ENCODE measurements around the gene S1PR2.

Gene S1PR2, protein sequence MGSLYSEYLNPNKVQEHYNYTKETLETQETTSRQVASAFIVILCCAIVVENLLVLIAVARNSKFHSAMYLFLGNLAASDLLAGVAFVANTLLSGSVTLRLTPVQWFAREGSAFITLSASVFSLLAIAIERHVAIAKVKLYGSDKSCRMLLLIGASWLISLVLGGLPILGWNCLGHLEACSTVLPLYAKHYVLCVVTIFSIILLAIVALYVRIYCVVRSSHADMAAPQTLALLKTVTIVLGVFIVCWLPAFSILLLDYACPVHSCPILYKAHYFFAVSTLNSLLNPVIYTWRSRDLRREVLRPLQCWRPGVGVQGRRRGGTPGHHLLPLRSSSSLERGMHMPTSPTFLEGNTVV

DNA sequence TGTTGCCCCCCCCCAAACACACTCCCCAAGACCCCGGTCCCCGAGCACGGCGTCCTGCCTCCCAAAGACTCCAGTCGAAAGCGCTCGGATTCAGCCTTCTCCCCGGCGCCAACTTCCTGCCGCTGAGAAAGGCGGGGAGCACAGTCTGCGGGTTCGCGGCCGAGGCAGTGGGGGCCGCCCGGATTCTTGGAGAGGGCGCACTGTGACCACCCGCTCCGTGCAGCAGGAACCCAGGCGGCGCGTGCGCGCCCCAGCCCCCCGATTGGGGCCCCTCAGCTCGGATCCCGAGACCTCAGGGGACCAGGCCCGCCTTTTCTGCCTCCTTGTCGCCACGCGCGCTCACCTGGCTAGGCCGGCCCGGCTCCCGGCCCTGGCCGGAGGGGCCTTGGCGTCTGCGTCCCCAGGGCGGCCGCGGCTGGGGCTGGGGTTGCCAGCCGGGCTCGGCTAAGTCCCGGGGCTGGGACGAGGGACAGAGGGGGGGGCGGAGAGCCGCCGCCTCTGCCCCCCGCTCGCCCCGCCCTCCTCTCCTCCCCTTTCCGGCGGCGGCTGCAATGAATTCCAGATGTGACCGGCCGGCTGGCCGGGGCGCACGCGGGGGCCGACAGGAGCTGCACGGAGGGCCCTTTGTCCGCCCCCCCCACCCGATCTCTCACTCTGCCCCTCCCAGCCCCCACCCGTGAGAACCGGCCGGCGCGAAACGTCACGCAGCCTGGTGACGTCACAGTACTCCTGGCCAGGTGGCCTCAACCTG, at the start of gene S1PR2:
TSS of gene S1PR2 (minus strand) at position 471 of the 751 bp plus-strand sequence. CDS start 6,426 bp downstream, outside the sequence.
- peak; percentile 82 for DNase-seq

DNA sequence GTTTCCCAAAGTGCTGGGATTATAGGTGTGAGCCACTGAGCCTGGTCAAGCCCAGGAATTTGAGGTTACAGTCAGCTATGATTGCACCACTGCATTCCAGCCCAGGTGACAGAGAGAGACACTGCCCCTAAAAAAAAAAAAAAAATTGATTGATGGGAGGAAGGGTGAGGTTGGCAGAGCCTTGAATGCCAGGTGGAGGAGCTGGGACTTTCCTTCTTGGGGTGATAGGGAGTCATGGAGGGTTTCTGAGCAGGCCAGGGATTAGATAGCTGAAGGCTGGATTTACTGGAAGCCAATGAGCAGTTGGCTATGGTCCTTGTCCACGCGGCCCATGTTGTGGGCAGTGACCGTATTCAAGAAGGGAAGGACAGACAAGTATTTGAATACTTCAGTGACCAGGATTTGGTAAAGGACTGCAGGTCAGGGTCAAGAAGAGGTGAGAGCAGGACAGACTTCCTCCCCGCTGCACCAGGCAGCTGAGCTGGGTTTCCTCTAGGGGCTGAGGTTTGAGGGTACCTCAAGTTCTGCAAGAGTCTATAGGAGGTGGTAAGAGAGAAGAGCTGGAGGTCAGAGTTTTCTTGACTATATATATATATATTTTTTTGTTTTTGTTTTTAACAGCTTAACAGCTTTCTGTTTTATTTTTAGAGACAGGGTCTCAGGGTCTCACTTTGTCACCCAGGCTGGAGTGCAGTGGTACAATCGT, 48.8 kb upstream of the S1PR2 start:
- DNase-seq: no peak

DNA sequence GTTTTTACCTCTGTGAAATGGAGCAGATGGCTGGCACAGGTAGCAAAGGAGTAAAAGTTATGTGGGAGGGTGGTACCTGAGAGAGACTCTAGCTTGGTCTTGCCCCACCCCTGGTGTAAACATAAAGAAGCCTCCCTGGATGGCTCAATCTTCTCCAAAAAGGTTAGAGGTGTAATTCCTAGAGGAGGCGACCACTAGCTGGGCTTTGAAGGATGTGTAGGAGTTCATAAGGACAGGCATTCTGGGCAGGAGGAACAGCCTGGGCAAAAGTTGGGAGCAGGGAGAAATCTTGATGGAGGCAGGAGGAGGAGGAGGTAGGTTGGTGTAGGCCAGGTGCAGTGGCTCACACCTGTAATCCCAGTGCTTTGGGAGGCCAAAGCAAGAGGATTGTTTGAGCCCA, 47.8 kb upstream of the S1PR2 start:
- no peak for DNase-seq

DNA sequence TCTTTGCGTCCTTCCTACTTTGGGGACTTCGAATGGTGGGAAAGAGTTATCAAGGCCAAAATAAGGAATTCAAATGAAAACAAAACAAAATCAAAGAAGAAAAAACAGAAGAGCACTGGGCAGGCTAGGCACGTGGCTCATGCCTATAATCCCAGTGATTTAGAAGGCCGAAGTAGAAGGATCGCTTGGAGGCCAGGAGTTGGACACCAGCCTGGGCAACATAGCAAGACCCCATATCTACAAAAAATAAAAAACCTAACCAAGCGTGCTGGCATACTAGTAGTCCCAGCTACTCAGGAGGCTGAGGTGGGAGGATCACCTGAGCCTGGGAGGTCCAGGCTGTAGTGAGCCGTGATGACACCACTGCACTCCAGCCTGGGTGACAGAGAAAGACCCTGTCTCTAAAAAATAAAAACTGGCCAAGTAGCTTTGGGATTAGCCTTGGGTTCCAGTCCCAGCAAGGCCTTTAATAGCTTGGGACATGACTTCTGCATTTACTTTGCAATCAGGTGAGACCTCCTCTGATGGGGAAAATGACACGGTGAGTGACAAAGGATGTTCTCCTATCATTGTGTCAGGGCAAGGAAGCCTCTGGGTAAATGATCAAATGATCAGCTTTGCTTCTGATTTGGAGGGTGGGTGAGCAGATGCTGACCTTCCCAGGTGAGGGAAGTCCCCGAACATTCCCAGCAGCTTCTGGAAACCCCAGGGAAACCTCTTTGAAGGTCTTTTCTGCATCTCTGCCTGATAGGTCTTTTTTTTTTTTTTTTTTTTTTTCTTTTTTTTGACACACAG, 46.9 kb upstream of the S1PR2 start:
- no peak for DNase-seq

DNA sequence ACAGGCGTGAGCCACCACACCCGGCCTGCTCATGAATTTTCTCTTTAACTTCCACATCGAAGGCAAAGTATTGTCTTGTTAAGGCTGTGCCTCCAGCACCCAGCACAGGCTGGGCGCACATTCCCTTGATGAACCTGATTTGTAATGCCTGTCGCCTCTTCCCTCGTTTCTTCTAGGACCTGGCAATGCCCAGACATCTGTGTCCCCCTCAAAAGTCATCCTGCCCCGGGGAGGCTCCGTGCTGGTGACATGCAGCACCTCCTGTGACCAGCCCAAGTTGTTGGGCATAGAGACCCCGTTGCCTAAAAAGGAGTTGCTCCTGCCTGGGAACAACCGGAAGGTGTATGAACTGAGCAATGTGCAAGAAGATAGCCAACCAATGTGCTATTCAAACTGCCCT, 43.5 kb upstream of the S1PR2 start:
- DNase-seq: no peak

DNA sequence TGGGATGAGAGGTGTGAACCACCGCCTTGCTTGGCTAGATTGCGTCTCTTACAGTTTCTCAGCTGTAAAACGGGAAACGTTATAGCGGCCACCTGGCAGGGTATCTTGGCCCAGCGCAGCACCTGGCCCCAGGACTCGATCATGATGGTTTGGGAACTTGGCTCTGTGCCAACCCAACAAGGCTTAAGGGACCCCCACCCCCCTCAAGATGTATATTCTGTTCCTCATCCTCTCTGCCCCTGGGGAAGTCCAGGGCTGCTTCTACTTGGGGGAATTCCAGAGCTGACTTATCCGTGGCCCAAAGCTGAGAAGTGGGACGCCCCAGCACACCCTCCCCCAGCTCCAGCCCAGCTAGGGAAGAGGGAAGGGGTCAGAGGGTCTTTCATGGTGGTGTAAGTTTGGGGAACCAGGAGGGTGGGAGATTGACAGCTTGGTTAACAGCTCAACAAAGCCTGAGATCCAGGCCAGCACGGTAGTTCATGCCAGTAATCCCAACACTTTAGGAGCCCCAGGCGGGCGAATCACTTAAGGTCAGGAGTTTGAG, 40.5 kb upstream of the S1PR2 start:
- DNase-seq: peak; percentile 61

DNA sequence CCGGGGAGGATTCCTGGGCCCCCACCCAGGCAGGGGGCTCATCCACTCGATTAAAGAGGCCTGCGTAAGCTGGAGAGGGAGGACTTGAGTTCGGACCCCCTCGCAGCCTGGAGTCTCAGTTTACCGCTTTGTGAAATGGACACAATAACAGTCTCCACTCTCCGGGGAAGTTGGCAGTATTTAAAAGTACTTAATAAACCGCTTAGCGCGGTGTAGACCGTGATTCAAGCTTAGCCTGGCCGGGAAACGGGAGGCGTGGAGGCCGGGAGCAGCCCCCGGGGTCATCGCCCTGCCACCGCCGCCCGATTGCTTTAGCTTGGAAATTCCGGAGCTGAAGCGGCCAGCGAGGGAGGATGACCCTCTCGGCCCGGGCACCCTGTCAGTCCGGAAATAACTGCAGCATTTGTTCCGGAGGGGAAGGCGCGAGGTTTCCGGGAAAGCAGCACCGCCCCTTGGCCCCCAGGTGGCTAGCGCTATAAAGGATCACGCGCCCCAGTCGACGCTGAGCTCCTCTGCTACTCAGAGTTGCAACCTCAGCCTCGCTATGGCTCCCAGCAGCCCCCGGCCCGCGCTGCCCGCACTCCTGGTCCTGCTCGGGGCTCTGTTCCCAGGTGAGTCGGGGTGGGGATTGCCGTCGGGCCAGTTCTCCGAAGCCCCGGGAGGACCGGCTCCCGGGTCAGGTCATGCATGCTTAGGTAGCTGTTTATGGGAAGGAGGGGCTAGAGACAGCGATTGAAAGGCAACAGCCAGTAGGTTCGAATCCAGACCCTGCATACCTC, 39.7 kb upstream of the S1PR2 start, which contains the start of gene ICAM1:
TSS of gene ICAM1 (plus strand) at position 505 of the 779 bp plus-strand sequence. CDS start at position 545, 40 bp downstream.
- peak; percentile 88 for DNase-seq

DNA sequence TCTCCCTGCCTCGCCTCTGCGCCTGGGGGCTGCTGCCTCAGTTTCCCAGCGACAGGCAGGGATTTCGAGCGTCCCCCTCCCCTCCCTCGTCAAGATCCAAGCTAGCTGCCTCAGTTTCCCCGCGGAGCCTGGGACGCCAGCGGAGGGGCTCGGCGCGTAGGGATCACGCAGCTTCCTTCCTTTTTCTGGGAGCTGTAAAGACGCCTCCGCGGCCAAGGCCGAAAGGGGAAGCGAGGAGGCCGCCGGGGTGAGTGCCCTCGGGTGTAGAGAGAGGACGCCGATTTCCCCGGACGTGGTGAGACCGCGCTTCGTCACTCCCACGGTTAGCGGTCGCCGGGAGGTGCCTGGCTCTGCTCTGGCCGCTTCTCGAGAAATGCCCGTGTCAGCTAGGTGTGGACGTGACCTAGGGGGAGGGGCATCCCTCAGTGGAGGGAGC, 39.1 kb upstream of the S1PR2 start:
- DNase-seq: peak; percentile 89

DNA sequence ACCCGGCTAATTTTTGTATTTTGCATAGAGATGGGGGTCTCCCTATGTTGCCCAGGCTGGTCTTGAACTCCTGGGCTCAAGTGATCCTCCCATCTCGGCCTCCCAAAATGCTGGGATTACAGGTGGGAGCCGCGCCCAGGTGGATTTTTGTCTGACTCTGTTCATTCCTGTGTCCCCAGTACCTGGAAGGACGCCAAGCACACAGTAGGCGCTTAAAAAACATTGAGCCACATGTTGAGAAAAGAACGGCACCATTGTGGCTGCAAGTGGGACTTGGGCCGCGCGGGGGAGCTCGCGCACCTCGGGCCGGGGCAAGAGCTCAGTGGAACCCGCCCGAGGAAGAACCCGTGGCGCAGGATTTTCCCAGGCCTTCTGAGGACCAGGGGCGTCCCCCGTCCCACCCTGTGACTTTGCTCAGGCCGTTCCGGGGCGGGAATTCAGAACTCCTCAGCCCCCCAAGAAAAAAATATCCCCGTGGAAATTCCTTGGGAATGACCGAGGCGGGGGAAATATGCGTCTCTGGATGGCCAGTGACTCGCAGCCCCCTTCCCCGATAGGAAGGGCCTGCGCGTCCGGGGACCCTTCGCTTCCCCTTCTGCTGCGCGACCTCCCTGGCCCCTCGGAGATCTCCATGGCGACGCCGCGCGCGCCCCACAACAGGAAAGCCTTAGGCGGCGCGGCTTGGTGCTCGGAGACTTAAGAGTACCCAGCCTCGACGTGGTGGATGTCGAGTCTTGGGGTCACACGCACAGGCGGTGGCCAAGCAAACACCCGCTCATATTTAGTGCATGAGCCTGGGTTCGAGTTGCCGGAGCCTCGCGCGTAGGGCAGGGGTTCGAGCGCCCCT, 38.4 kb upstream of the S1PR2 start:
- DNase-seq: peak; percentile 96

DNA sequence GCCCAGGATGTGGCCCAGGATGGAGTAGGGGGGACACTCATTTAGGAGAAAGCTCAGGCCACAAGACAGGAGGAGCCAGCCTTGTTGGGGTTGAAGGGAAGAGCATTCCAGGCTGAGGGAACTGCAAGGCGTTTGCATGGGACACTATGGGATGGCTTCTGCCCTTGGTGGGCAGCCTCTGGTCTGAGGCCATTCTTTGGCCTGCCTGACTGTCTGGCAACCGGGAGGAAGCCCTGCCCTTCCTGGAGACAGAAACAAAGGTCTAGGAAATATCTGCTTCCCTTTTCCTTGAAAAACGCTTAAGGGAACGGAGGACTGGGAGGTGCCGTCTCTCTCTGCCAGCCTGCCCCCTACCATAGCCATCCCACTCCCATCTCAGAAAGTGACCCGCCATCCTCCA, 36.9 kb upstream of the S1PR2 start:
- no peak for DNase-seq

DNA sequence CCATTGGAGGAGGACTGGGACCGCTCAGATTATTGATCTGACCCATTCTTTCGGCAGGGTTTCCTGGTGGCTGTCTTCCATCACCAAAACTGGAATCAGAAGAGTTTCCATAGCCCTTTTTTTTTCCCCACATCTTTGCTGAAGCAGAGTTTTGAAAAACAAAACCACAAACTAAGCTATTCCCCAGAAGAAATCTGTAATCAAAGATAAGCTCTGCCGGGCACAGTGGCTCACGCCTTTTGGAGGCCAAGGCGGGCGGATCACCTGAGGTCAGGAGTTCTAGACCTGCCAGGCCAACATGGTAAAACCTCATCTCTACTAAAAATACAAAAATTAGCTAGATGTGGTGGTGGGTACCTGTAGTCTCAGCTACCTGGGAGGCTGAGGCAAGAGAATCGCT, 35.6 kb upstream of the S1PR2 start:
- no peak for DNase-seq

DNA sequence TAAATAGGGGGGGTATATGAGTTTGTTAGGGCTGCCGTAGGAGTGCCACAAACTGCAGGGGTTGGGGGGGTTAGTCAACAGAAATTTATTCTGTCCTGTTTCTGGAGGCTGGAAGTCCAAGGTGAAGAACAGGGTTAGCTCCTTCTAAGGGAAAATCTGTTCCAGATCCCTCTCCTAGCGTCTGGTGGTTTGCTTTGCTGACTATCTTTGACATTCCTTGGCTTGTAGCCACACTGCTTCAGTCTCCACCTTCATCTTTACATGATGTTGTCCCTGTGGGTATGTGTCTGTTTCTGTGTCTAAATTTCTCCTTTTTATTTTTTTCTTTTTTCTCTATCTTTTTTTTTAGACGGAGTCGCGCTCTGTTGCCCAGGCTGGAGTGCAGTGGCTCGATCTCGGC, 31.6 kb upstream of the S1PR2 start:
- no peak for DNase-seq

DNA sequence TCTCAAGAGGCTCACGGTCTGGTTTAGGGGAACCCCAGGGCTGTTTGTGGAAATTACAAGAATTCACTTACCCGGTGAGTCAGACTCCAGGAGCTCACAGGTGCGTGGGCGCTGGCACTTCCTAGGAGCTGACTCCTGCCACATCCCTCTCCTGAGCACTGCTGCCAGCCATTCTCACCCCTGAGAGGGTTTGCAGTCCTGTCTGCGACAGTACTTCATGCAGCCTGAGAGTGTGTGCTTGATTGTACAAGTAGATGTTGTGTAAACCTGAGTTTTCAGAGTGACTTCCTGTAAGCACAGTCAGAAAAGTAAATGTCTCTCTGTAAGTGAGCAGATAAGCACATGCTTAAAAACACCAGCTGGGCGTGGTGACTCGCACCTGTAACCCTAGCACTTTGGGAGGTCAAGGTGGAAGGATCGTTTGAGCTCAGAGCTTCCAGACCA, 29.0 kb upstream of the S1PR2 start:
- peak; percentile 82 for DNase-seq

DNA sequence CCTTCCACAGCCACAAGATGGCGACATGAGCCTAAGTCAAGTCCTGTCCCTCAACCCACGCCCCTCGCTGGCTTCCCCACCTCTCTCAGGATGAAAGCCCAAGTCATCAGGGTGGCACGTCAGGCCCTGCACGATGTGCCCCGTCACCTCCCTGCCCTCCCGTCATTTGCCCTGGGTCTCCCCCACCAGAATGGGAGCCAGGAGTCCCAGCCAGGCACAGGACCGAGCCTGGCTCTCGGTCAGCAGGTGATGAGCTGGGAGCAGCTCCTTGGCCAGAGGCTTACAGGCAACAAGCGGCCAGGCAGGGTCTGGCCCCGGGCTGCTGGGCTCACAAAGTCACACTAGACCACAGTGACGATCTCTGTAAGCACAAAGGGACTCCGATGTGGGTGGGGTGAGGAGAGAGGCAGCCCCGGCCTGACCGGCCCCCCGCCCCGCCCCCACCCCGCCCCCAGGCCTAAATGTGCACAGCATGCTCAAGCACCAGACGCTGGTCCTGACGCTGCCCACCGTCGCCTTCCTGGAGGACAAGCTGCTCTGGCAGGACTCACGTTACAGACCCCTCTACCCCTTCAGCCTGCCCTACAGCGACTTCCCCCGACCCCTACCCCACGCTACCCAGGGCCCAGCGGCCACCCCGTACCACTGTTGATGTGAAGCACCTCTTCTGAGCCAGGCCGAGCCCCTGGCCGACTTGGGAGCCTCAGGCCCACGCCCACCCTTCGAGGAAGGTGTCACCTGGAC, 28.2 kb upstream of the S1PR2 start:
- DNase-seq: peak; percentile 97

DNA sequence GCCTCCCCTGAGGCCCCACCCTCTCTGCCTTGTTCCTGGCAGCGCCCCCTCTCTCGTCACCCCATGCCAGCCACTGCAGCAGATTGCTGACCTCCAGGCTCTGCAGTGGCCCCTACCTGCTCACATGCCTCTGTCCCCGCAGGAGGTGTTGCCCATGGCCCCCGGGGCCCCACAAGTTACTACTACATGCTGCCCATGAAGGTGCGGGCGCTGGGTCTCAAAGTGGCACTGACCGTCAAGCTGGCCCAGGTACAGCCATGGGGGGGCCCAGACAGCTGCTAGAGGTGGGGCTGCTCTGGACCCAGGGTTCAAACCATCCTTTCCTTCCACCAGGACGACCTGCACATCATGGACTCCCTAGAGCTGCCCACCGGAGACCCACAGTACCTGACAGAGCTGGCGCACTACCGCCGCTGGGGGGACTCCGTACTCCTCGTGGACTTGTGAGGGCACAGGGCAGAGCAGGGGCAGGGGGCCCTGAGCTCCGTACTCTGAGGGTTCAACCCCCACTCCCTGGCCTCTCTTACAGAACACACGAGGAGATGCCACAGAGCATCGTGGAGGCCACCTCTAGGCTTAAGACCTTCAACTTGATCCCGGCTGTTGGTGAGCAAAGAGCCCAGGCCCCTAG, 27.1 kb upstream of the S1PR2 start:
- DNase-seq: no peak

DNA sequence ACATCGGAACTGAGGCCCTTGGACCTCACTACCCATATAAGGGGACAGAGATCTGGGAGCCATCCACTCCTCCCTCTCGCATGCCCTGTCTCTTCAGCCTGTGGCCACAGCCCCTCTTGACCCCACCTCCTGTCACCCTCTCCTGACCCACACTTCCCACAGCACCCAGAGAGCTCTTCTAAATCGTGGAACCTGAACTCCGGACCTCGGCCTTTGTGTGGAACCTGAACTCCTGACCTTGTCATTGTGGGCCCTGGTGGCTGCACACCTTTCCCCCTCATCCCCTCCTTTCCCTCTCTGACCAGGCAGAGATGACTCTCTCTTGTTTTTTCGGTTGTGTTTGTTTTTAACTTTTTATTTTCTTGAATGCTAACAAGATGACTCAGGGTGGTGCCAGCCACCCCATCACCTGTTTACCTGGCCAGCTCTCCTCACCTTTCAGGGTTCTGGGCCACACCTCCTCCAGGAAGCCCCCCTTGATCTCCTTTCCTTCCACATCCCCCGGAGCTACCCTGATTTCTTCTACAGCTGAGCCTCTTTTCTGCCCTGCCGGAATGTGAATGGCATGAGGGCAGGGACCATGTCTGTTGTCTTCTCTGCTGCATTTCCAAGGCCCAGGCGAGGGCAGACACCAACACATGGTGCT, 26.0 kb upstream of the S1PR2 start:
- no peak for DNase-seq

DNA sequence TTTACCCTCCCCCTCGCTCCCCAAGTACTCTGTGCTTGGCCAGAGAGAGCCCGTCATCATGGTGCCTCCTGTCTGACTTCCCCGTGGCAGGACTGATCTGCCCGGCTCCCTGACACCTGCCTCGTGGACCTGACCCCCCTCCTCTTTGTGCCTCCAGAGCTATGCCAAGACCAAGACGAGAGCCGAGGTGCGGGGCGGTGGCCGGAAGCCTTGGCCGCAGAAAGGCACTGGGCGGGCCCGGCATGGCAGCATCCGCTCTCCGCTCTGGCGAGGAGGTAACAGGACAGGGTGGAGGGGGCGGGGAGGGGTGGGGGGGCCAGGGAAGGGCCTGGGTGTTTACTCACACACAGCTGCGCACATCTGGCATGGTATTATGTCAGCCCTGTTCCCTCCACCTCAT, 25.4 kb upstream of the S1PR2 start:
- no peak for DNase-seq

DNA sequence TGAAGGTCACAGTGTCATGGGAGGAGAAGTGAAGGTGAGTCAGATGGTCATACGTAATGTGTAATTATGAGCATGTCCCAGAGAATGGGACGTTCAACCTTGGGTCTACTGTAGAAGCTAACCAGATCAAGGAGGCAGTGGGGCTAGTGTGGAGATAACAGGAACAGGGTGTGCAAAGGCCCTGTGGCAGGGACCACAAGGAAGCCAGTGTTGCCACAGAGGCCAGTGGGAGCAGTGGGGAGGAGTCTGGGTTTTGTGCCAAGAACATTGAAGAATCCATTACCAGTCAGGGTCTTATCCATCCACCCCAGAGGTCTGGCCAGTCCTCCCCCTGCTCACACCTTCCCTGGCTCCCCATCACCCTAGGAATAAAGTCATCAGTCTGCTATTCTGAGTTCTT, 24.2 kb upstream of the S1PR2 start:
- no peak for DNase-seq

DNA sequence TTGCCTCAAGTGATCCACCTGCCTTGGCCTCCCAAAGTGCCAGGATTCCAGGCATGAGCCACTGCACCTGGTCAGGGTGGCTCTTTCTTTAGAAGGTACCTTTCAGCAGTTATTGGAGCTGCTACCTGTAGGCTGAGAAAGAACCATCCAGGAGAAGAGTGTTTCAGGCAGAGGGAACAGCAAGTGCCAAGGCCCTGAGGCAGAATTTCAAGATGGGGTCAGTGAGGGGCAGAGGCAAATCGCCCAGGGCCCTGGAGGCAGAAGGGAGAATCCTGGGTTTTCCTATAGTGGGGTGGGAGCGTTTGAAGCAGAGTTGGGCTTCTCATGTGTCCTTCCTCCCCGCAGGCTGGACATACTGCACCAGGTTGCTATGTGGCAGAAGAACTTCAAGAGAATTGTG, 23.1 kb upstream of the S1PR2 start:
- DNase-seq: no peak
